Endodermal cell (in vitro differentiated cells): Measurements from ENCODE around the gene R3HCC1L. TPM values are rescaled to one million over a fixed set of nuclear protein-coding genes. Genes with fewer than 3 reads are reported as not detected.

Source experiments
- DNase-seq: peaks from one replicate; pipeline ENCODE4 v3.0.0-alpha.2; 2017
- H3K27ac ChIP-seq: 2 replicates; pipeline ENCODE4 v1.5.1; 2013; ENCODE audit warnings: mild to moderate bottlenecking, low read depth, low read length, moderate library complexity
- H3K27me3 ChIP-seq: 2 replicates; pipeline ENCODE4 v1.6.1; 2013; ENCODE audit warnings: mild to moderate bottlenecking, low read length, moderate library complexity; ENCODE audit not compliant: insufficient read depth, control insufficient read depth, poor library complexity, severe bottlenecking
- H3K36me3 ChIP-seq: 2 replicates; pipeline ENCODE4 v1.7.0; 2013; ENCODE audit warnings: mild to moderate bottlenecking, low read length, moderate library complexity; ENCODE audit not compliant: control insufficient read depth, insufficient read depth
- H3K4me1 ChIP-seq: one replicate; pipeline ENCODE4 v1.7.0; 2013; ENCODE audit warnings: low read length; ENCODE audit not compliant: control insufficient read depth, insufficient read depth
- H3K4me3 ChIP-seq: 2 replicates; pipeline ENCODE4 v1.5.1; 2013; ENCODE audit warnings: mild to moderate bottlenecking, low read length, moderate library complexity
- H3K9ac ChIP-seq: 2 replicates; pipeline ENCODE4 v1.6.1; 2013; ENCODE audit warnings: mild to moderate bottlenecking, low read length, moderate library complexity; ENCODE audit not compliant: poor library complexity, severe bottlenecking; ENCODE audit errors: extremely low read depth
- H3K9me3 ChIP-seq: 2 replicates; pipeline ENCODE4 v1.6.1; 2013; ENCODE audit warnings: mild to moderate bottlenecking, low read length, moderate library complexity; ENCODE audit not compliant: control insufficient read depth
- H3K27ac Mint-ChIP-seq: 2 replicates; pipeline ENCODE4 v1.8.0; 2020; ENCODE audit warnings: mixed read lengths
- H3K27me3 Mint-ChIP-seq: 2 replicates; pipeline ENCODE4 v1.8.0; 2021; ENCODE audit warnings: mild to moderate bottlenecking, mixed read lengths; ENCODE audit not compliant: insufficient read depth
- H3K36me3 Mint-ChIP-seq: 2 replicates; pipeline ENCODE4 v1.8.0; 2020; ENCODE audit warnings: low read depth, mixed read lengths
- H3K4me1 Mint-ChIP-seq: 2 replicates; pipeline ENCODE4 v1.8.0; 2020; ENCODE audit warnings: mixed read lengths
- H3K4me3 Mint-ChIP-seq: 2 replicates; pipeline ENCODE4 v1.8.0; 2020; ENCODE audit warnings: mild to moderate bottlenecking, moderate library complexity, mixed read lengths
- H3K9me3 Mint-ChIP-seq: 2 replicates; pipeline ENCODE4 v1.8.0; 2020; ENCODE audit warnings: mild to moderate bottlenecking, mixed read lengths
- WGBS, 2 experiments: methylation state at CpG; one replicate each; pipeline versions ENCODE4 v1.1.5 to v1.1.7; 2013; ENCODE audit warnings: missing lambda C conversion rate in 2 of 2, mixed read lengths in 1 of 2; ENCODE audit not compliant: insufficient coverage in 1 of 2, insufficient read length in 1 of 2; 5-methylcytosine and 5-hydroxymethylcytosine counted together
- total RNA-seq, 2 donors: library from RNA; stranded (reverse); fragmentation: NEBNext Ultra II Directional in 1 of 2; extraction: Animal tissue kit (Norgen Biotek cat#: 25700) in 1 of 2; gene quantifications; 2 replicates in 1 of 2; 3 replicates in 1 of 2; pipeline ENCODE4 v1.2.1, GENCODE V29; 2021
- TF ChIP-seq, protein P1 (sequence below): fragments of 200-600 bp; sonication (generic); conservative IDR thresholded peaks from 2 replicates; pipeline ENCODE4 v1.5.0; 2021; ENCODE audit warnings: antibody characterized with exemption, mild to moderate bottlenecking

The R3HCC1L gene
- total RNA-seq, 2 donors from 2014 or later = 16.1 to 18.1 TPM

- H3K36me3 Mint-ChIP-seq = no peaks in the 10 kb centered on the region
- no peak overlapping the region for H3K27ac ChIP-seq
- peaks cover 27% of the 10 kb centered on the region for H3K4me1 Mint-ChIP-seq
- H3K9ac ChIP-seq = peak overlapping the region; percentile 15
- H3K9me3 ChIP-seq = no peaks in the 10 kb centered on the region
- 54 to 65% methylated on average over 2 to 8 of the region's 8 CpGs for WGBS, 2 experiments
- TF ChIP-seq, protein P1, sequence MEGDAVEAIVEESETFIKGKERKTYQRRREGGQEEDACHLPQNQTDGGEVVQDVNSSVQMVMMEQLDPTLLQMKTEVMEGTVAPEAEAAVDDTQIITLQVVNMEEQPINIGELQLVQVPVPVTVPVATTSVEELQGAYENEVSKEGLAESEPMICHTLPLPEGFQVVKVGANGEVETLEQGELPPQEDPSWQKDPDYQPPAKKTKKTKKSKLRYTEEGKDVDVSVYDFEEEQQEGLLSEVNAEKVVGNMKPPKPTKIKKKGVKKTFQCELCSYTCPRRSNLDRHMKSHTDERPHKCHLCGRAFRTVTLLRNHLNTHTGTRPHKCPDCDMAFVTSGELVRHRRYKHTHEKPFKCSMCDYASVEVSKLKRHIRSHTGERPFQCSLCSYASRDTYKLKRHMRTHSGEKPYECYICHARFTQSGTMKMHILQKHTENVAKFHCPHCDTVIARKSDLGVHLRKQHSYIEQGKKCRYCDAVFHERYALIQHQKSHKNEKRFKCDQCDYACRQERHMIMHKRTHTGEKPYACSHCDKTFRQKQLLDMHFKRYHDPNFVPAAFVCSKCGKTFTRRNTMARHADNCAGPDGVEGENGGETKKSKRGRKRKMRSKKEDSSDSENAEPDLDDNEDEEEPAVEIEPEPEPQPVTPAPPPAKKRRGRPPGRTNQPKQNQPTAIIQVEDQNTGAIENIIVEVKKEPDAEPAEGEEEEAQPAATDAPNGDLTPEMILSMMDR = no peak
- H3K27me3 Mint-ChIP-seq = peaks cover 27% of the 10 kb centered on the region
- peak overlapping the region; percentile 63 for H3K4me3 Mint-ChIP-seq
- no peaks in the 10 kb centered on the region for H3K27me3 ChIP-seq
- peaks cover 5% of the 10 kb centered on the region for H3K4me1 ChIP-seq
- no peak overlapping the region for H3K4me3 ChIP-seq
- no peak overlapping the region for H3K27ac Mint-ChIP-seq
- DNase-seq = peak; percentile 84
- no peaks in the 10 kb centered on the region for H3K36me3 ChIP-seq
- H3K9me3 Mint-ChIP-seq = no peaks in the 10 kb centered on the region
These were observed 135.0 kb downstream of the R3HCC1L start for GRCh38 chr10:98269435-98269912.

DNA sequence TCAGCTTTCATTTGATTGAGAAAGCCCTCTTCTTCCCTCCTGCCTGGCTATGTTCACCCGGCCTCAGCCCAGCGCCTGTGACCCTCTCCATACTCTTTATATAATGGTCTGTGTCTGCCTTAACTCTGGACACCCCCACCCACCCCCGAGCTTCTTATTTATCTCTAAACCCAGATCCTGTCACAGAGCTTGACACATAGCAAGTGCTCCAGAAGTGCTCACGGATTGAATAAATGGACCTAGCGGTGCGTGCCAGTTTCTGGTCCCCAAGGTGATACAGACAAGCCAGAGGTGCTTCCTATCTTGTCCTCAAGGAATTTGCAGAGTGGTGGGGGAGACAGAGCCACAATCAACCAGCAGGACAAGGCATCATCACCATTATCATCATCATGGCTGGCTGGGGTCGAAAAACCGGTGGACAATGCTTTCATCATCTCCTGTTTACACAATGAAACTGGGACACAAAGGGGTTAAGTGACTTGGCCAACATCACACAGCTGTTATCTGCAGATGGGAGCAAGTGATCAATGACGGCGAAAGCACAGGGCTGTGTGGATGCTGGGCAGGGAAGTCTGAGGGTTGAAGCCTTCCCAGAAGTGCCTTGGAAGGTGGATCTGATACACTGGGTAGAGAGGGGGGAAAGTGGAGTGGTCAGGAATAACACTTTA is 135.8 kb downstream of the R3HCC1L start:
- Mint-ChIP-seq H3K36me3 (no peaks in the 10 kb centered on the region), H3K9me3 (no peaks in the 10 kb centered on the region), H3K4me1 (peaks cover 27% of the 10 kb centered on the region), H3K27ac (no peak overlapping the region), H3K4me3 (no peak overlapping the region), H3K27me3 (peaks cover 29% of the 10 kb centered on the region)
- Histone ChIP-seq H3K36me3 (no peaks in the 10 kb centered on the region), H3K9ac (no peak overlapping the region), H3K4me3 (no peak overlapping the region), H3K27me3 (no peaks in the 10 kb centered on the region), H3K4me1 (peaks cover 5% of the 10 kb centered on the region), H3K27ac (peak overlapping the region; percentile 29), H3K9me3 (no peaks in the 10 kb centered on the region)
- peak; percentile 53 for DNase-seq
- TF ChIP-seq, protein P1 = no peak
- WGBS, 2 experiments = 72 to 83% methylated on average over 8 to 10 of the region's 10 CpGs

DNA sequence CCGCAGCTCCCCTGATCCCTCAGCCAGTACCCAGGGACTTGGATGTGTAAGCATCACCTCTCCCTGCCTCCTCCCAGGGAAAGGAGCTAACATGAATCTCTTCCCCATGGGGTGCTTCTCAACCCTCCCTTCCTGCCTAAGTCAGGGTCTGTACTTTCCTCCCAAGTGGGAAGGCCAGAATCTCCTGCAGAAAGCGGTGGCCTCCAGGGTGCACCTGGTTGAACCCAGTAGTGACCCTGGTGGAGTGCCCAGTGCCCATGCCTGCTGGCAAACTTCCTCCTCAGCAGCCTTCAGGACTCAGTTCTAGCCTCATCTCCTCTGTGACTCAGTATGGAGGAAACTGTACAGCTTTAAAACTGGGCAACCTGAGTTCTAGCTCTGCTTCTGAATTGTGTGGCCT is 136.3 kb downstream of the R3HCC1L start:
- Mint-ChIP-seq H3K4me3 (no peak overlapping the region), H3K36me3 (no peaks in the 10 kb centered on the region), H3K27me3 (peaks cover 35% of the 10 kb centered on the region), H3K4me1 (peaks cover 27% of the 10 kb centered on the region), H3K27ac (no peak overlapping the region), H3K9me3 (no peaks in the 10 kb centered on the region)
- TF ChIP-seq, protein P1 = no peak
- 93 to 100% methylated on average over 2 of the region's 2 CpGs for WGBS, 2 experiments
- no peak overlapping the region for H3K4me3 ChIP-seq
- H3K9me3 ChIP-seq = no peaks in the 10 kb centered on the region
- no peaks in the 10 kb centered on the region for H3K36me3 ChIP-seq
- H3K4me1 ChIP-seq = peaks cover 5% of the 10 kb centered on the region
- no peaks in the 10 kb centered on the region for H3K27me3 ChIP-seq
- H3K27ac ChIP-seq = no peak overlapping the region
- no peak for DNase-seq
- no peak overlapping the region for H3K9ac ChIP-seq
